Measurements from ENCODE around the gene BHLHE41.

DNA sequence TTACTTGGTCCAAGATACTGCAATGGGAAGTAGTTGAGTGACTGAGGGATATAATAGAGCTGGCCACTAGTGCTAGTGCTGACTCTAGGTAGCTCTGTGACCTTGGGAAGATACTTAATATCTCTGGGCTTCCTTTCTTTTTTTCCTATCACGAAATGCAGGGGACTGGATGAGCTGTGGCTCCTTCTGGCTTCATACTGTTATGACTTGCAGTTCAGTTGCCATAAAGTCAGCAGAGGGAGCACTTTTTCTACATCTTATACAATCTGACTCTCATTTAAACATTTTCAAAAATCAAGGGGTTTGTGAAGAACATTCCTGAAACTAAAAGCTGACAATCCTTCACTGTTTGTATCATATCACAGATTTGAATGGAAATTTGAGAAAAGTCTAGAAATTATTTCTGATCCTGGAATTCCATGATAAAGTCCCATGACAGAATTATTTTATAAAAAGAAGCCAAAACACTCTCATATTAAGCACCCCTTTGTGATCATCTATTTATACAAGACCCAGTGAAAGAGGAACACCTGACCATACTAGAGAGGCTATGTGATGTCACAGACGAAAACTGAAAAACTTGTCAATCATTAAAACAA lies 5.3 kb downstream of the BHLHE41 start:
- TF ChIP-seq CSDC2 (CRISPR knock-in tag; IDR thresholded peaks at IDR 0.05) (no peak), OSR1 (CRISPR knock-in tag; IDR thresholded peaks at IDR 0.05) (no peak)

All from SK-N-SH treated with all-trans-retinoic acid at 6 μM for 48 hours (cell line).